ENCODE measurements around the gene CHCHD5. TPM values are rescaled to one million over a fixed set of nuclear protein-coding genes. Genes with fewer than 3 reads are reported as not detected.
"Not testable (repeated sequence)": the region's sequence is repeated elsewhere in the genome, so short reads cannot be mapped to it uniquely, and the experiment has no call there.

Gene CHCHD5
- total RNA-seq, 1 experiment from 2014 or later, result 56.0 TPM

- Histone ChIP-seq H3K4me3 (ENCODE audit: low read depth, low read length) (no peak overlapping the region), H3K36me3 (ENCODE audit: control insufficient read depth, insufficient read depth, low read length) (no peaks in the 10 kb centered on the region; the same call in 1 of the 2 replicates), H3K4me1 (no peaks in the 10 kb centered on the region), H3K27me3 (replicated peaks; ENCODE audit: control insufficient read depth, insufficient read depth, low read length) (no peaks in the 10 kb centered on the region), H3K9me3 (no peaks in the 10 kb centered on the region)
- Mint-ChIP-seq H3K36me3 (ENCODE audit: insufficient read depth, unreplicated experiment) (no peaks in the 10 kb centered on the region), H3K4me3 (ENCODE audit: unreplicated experiment) (no peak overlapping the region), H3K27me3 (ENCODE audit: insufficient read depth, unreplicated experiment) (no peaks in the 10 kb centered on the region), H3K4me1 (ENCODE audit: low read depth, unreplicated experiment) (peaks cover 1% of the 10 kb centered on the region), H3K9me3 (ENCODE audit: unreplicated experiment) (no peaks in the 10 kb centered on the region), H3K27ac (ENCODE audit: unreplicated experiment) (no peak overlapping the region)
- intact Hi-C loops (cut with micrococcal nuclease; ENCODE audit: unreplicated experiment), result no loop called here
- no peak for DNase-seq
- ChIA-PET CTCF (interaction anchor here (0.6 to 1.3 kb wide), 2 partner anchors 20 to 313 kb away, joined by 3 read pairs; no protein-coding TSS in a partner anchor), POLR2A (no interaction called here)
- BruUV-seq (replicated peaks), result no TSS peak
- TF ChIP-seq CTCF (IDR thresholded peaks at IDR 0.05; ENCODE audit: insufficient read depth in 1 of 2, low read depth in 1 of 2, low read length in 1 of 2, severe bottlenecking in 1 of 2, unreplicated experiment in 1 of 2), result no peak
Measured at GRCh38 chr2:112606547-112606946, 22.1 kb downstream of the CHCHD5 start.

GRCh38 chr2:112607680-112608438, 23.4 kb downstream of the CHCHD5 start:
- Histone ChIP-seq H3K4me1 (no peaks in the 10 kb centered on the region), H3K36me3 (ENCODE audit: control insufficient read depth, insufficient read depth, low read length) (no peaks in the 10 kb centered on the region; the same call in 1 of the 2 replicates), H3K27me3 (replicated peaks; ENCODE audit: control insufficient read depth, insufficient read depth, low read length) (no peaks in the 10 kb centered on the region), H3K4me3 (ENCODE audit: low read depth, low read length) (no peak overlapping the region), H3K9me3 (no peaks in the 10 kb centered on the region)
- intact Hi-C loops (cut with micrococcal nuclease; ENCODE audit: unreplicated experiment), result no loop called here
- no TSS peak for BruUV-seq (replicated peaks)
- no peak for TF ChIP-seq CTCF (IDR thresholded peaks at IDR 0.05; ENCODE audit: insufficient read depth in 1 of 2, low read depth in 1 of 2, low read length in 1 of 2, severe bottlenecking in 1 of 2, unreplicated experiment in 1 of 2)
- Mint-ChIP-seq H3K27me3 (ENCODE audit: insufficient read depth, unreplicated experiment) (no peaks in the 10 kb centered on the region), H3K4me1 (ENCODE audit: low read depth, unreplicated experiment) (no peaks in the 10 kb centered on the region), H3K4me3 (ENCODE audit: unreplicated experiment) (no peak overlapping the region), H3K36me3 (ENCODE audit: insufficient read depth, unreplicated experiment) (no peaks in the 10 kb centered on the region), H3K9me3 (ENCODE audit: unreplicated experiment) (no peaks in the 10 kb centered on the region), H3K27ac (ENCODE audit: unreplicated experiment) (no peak overlapping the region)
- CTCF ChIA-PET, result interaction anchor here (1.3 kb wide), 1 partner anchor 19 kb away, joined by 3 read pairs; no protein-coding TSS in a partner anchor
- DNase-seq, result no peak
- POLR2A ChIA-PET, result no interaction called here

GRCh38 chr2:112609320-112609719, 24.9 kb downstream of the CHCHD5 start:
- H3K9me3 ChIP-seq; H3K4me3 ChIP-seq (ENCODE audit: low read depth, low read length); H3K36me3 Mint-ChIP-seq (ENCODE audit: insufficient read depth, unreplicated experiment); DNase-seq; H3K27me3 Mint-ChIP-seq (ENCODE audit: insufficient read depth, unreplicated experiment); H3K4me3 Mint-ChIP-seq (ENCODE audit: unreplicated experiment); H3K36me3 ChIP-seq (ENCODE audit: control insufficient read depth, insufficient read depth, low read length); CTCF ChIA-PET; intact Hi-C loops (cut with micrococcal nuclease; ENCODE audit: unreplicated experiment); H3K4me1 ChIP-seq; BruUV-seq (replicated peaks); H3K9me3 Mint-ChIP-seq (ENCODE audit: unreplicated experiment); H3K27me3 ChIP-seq (replicated peaks; ENCODE audit: control insufficient read depth, insufficient read depth, low read length); POLR2A ChIA-PET; H3K27ac Mint-ChIP-seq (ENCODE audit: unreplicated experiment); H3K4me1 Mint-ChIP-seq (ENCODE audit: low read depth, unreplicated experiment): not testable (repeated sequence)

- H3K27me3 ChIP-seq (replicated peaks; ENCODE audit: control insufficient read depth, insufficient read depth, low read length); H3K9me3 ChIP-seq; intact Hi-C loops (cut with micrococcal nuclease; ENCODE audit: unreplicated experiment); H3K36me3 ChIP-seq (ENCODE audit: control insufficient read depth, insufficient read depth, low read length); H3K4me1 ChIP-seq; H3K4me3 ChIP-seq (ENCODE audit: low read depth, low read length); H3K36me3 Mint-ChIP-seq (ENCODE audit: insufficient read depth, unreplicated experiment); H3K27me3 Mint-ChIP-seq (ENCODE audit: insufficient read depth, unreplicated experiment); H3K4me1 Mint-ChIP-seq (ENCODE audit: low read depth, unreplicated experiment); H3K4me3 Mint-ChIP-seq (ENCODE audit: unreplicated experiment); POLR2A ChIA-PET; CTCF ChIA-PET; DNase-seq; BruUV-seq (replicated peaks); H3K9me3 Mint-ChIP-seq (ENCODE audit: unreplicated experiment); H3K27ac Mint-ChIP-seq (ENCODE audit: unreplicated experiment): not testable (repeated sequence)
Measured at GRCh38 chr2:112612283-112612682, 27.9 kb downstream of the CHCHD5 start.

Measured in Caco-2 (cell line).